ENCODE results near the gene CTSO. TPM values are rescaled to one million over a fixed set of nuclear protein-coding genes. Genes with fewer than 3 reads are reported as not detected.
"Not testable (repeated sequence)": the region's sequence is repeated elsewhere in the genome, so short reads cannot be mapped to it uniquely, and the experiment has no call there.

Gene CTSO
- total RNA-seq, 1 experiment from 2014 or later, result 0.57 TPM

GRCh38 chr4:155900381-155900780, 53.3 kb downstream of the CTSO start (continued):
- no peak for TF ChIP-seq ATF3 (IDR thresholded peaks at IDR 0.05)

GRCh38 chr4:155899891-155900290, 53.8 kb downstream of the CTSO start:
- no peak overlapping the region for H2AFZ ChIP-seq (ENCODE audit: low read depth, low read length, poor library complexity, severe bottlenecking)
- DNase-seq (ENCODE audit: low read depth, low spot score), result no peak
- BruUV-seq (replicated peaks), result no TSS peak
- no peaks in the 10 kb centered on the region for H3K27me3 ChIP-seq (ENCODE audit: insufficient read depth, low read length)
- ChIA-PET POLR2A (no interaction called here), RAD21 (ENCODE audit: low non-redundant PET in 1 of 2, low total read pairs in 2 of 2, uncharacterized antibody in 2 of 2, unreplicated experiment in 2 of 2) (no interaction called here), CTCF (no interaction called here)
- no peaks in the 10 kb centered on the region for H3K36me3 ChIP-seq (ENCODE audit: control insufficient read depth in 1 of 2, insufficient read depth in 2 of 2, low read length in 2 of 2)
- H3K27ac ChIP-seq (ENCODE audit: low read depth, low read length), result no peak overlapping the region
- no peak for TF ChIP-seq ELF1 (IDR thresholded peaks at IDR 0.05; ENCODE audit: borderline replicate concordance, low read depth)
- no peak for TF ChIP-seq MAX (IDR thresholded peaks at IDR 0.05)
- TF ChIP-seq ATF3 (IDR thresholded peaks at IDR 0.05), result no peak
- TF ChIP-seq ZBTB33 (IDR thresholded peaks at IDR 0.05; ENCODE audit: extremely low read depth, insufficient replicate concordance, low read length), result no peak
- no peak for TF ChIP-seq REST (IDR thresholded peaks at IDR 0.05; ENCODE audit: low read depth)
- no peak for TF ChIP-seq CEBPB (IDR thresholded peaks at IDR 0.05; ENCODE audit: low read depth)
- TF ChIP-seq EZH2 (IDR thresholded peaks at IDR 0.05), result no peak
- TF ChIP-seq EGR1 (IDR thresholded peaks at IDR 0.05; ENCODE audit: low read depth), result no peak
- no peak for TF ChIP-seq SRF (IDR thresholded peaks at IDR 0.05; ENCODE audit: low read depth)
- no peak for TF ChIP-seq EZH2phosphoT487 (IDR thresholded peaks at IDR 0.05; ENCODE audit: borderline replicate concordance)
- H4K20me1 ChIP-seq (ENCODE audit: insufficient read depth), result no peaks in the 10 kb centered on the region
- H3K4me3 ChIP-seq (replicated peaks in 1 of 2; ENCODE audit: low read depth in 1 of 2, low read length in 2 of 2), result no peak overlapping the region
- intact Hi-C loops (cut with micrococcal nuclease), result no loop called here
- no peaks in the 10 kb centered on the region for H3K79me2 ChIP-seq (ENCODE audit: insufficient read depth, low read length)
- no peaks in the 10 kb centered on the region for H3K4me1 ChIP-seq (ENCODE audit: control insufficient read depth in 1 of 2, insufficient read depth in 2 of 2, low read length in 2 of 2)
- no peaks in the 10 kb centered on the region for H3K9me2 ChIP-seq (ENCODE audit: insufficient read depth)
- H3K4me2 ChIP-seq (ENCODE audit: low read length), result no peak overlapping the region
- H3K9ac ChIP-seq (ENCODE audit: low read length), result no peak overlapping the region
- H3K9me3 ChIP-seq (ENCODE audit: control insufficient read depth in 1 of 2, insufficient read depth in 1 of 2, low read depth in 1 of 2, low read length in 2 of 2), result no peaks in the 10 kb centered on the region
- ATAC-seq, result no peak

- H3K4me3 ChIP-seq (replicated peaks in 1 of 2; ENCODE audit: low read depth in 1 of 2, low read length in 2 of 2); H3K9me2 ChIP-seq (ENCODE audit: insufficient read depth); H3K36me3 ChIP-seq (ENCODE audit: control insufficient read depth in 1 of 2, insufficient read depth in 2 of 2, low read length in 2 of 2); RAD21 ChIA-PET (ENCODE audit: low non-redundant PET in 1 of 2, low total read pairs in 2 of 2, uncharacterized antibody in 2 of 2, unreplicated experiment in 2 of 2); ATAC-seq; BruUV-seq (replicated peaks); DNase-seq (ENCODE audit: low read depth, low spot score); H4K20me1 ChIP-seq (ENCODE audit: insufficient read depth); CTCF ChIA-PET; H3K79me2 ChIP-seq (ENCODE audit: insufficient read depth, low read length); H3K9ac ChIP-seq (ENCODE audit: low read length); H3K9me3 ChIP-seq (ENCODE audit: control insufficient read depth in 1 of 2, insufficient read depth in 1 of 2, low read depth in 1 of 2, low read length in 2 of 2); intact Hi-C loops (cut with micrococcal nuclease); H3K4me2 ChIP-seq (ENCODE audit: low read length); H3K27me3 ChIP-seq (ENCODE audit: insufficient read depth, low read length); POLR2A ChIA-PET; H3K4me1 ChIP-seq (ENCODE audit: control insufficient read depth in 1 of 2, insufficient read depth in 2 of 2, low read length in 2 of 2); H2AFZ ChIP-seq (ENCODE audit: low read depth, low read length, poor library complexity, severe bottlenecking); H3K27ac ChIP-seq (ENCODE audit: low read depth, low read length): not testable (repeated sequence)
Measured at GRCh38 chr4:155898371-155898770, 55.3 kb downstream of the CTSO start.

All from HCT116 (cell line).